Non-pigmented ciliary epithelial cell (primary cell): ENCODE results near the gene RCN2.

Experiments used
- DNase-seq: peaks from one replicate; pipeline ENCODE4 v3.0.0-alpha.2; 2010; ENCODE audit warnings: low read depth

Gene RCN2

DNA sequence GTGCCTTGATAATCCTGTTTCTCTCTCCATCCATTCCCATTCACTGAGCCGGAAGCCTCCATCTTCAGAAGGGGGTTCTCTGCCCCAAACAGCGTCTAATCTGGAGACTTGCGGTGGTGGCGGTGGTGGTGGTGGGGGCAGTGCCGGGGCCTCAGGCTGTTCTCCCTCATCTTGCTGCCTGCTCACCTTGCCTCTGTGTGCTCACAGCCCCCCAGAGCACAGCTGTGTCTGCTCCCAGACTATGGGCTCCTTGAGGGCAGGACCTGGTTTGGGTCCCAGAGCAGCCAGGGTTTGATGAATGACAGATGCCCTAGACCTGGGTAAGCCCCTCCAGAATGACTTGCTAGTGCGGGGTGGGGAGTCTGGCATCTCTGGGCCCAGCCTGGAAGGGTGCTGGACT is 62.9 kb downstream of the RCN2 start:
- no peak for DNase-seq

DNA sequence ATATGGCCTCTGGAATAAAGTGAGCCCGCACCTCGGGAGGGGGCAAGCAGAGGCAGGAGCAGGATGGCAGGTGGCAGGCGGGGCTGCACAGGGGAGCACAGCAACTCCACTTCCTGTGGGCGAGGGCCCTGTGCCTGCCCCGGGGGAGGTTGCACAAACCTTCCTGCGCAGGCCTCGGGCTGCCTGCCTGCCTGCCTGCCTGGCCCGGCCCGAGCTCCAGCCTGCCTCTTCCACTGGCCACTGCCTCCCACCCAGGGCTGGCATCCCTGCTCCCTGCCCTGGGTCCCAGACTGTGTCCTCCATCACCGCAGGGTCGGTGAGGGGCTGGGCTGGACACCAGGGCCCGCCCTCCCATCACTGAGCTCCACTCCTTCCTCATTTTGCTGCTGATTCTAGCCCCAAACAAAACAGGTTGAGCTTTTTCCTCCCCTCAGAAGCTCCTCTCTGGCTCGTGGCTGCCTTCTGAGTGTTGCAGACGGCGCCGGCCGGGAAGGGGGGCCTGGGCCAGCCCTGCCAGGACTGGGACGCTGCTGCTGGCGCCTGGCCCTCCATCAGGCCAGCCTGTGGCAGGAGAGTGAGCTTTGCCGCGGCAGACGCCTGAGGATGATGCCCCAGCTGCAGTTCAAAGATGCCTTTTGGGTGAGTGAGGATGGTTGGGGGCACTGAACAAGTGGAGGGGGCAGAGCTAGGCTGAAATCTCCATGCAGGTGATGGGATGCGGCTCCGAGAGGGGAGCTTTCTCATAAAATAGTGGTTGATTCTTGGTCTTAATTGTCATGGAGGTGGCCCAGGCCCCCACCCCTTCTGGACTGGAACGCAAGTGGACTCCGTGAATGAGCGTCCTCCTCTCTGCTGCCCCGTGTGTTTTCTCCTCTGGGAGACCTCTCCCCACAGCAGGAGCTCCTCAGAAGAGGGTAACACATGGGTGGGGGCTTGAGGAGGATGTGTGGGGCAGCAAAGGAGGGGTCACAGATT is 63.7 kb downstream of the RCN2 start, which contains the start of gene PSTPIP1:
PSTPIP1 (plus strand) TSS at position 156 of the 975 bp plus-strand sequence; CDS start at position 604, 448 bp downstream.
- DNase-seq, result no peak

DNA sequence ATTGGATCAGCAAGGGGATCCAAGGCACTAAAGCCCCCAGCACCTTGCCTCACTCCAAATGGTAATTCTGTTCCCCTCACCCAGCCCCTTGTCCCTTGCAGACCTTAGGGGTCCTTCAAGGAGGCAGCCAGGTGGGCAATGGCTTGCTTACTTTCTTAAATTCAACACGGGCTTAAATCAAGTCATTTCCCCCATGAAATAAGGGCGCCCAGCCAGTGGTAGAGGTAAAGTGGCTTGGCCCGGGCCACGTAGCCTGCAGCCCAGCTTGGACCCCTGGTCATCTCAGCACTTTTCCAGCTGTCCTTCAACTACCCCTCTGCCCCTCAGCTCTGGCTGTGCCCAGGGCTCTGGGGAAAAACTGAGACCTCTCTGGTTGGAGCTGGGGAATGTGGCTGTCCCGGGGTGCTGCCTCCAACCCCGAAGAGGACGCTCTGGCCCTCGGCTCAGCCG is 64.6 kb downstream of the RCN2 start:
- DNase-seq, result no peak

DNA sequence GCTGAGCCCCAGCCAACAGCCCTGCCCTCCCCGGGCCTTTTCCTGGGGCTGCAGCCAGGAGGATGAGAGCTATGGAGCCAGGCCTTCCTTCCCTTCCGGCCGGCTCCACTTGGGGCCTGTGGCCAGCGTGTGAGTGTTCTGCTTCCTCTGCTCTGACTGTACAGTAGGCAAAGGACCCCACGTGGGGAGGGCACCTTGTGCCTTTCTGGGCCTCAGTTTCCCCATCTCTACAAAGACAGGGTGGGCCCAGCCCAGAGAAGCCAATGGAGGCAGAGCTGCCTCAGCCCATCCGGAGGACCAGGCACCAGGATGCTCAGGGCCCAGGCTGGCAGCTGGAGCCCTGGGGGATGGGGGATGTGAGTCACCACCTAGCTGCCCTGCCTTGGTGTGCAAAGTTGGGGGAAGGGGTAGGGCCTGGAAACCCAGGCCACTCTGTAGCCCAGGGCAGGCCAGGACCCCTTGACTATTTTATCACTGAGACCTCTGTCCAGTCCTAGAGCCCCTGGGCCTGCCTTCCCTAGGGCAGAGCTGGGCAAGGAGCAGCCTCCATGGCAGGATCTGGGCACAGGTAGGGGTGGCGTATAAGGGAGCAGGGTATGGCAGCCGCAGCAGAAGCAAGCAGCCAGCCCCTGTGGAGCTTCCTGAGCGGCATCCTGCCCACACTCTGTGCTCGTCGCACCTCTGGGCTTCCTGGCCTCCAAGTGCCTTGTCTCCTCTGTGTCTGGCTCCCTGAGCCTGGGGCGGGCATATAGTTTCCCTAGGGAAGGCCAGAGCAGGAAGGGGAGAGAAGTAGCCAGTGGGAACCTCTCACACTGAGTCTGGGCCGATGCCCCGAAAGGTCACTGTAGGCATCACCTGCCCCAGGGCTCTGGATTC is 65.2 kb downstream of the RCN2 start:
- DNase-seq, result no peak

DNA sequence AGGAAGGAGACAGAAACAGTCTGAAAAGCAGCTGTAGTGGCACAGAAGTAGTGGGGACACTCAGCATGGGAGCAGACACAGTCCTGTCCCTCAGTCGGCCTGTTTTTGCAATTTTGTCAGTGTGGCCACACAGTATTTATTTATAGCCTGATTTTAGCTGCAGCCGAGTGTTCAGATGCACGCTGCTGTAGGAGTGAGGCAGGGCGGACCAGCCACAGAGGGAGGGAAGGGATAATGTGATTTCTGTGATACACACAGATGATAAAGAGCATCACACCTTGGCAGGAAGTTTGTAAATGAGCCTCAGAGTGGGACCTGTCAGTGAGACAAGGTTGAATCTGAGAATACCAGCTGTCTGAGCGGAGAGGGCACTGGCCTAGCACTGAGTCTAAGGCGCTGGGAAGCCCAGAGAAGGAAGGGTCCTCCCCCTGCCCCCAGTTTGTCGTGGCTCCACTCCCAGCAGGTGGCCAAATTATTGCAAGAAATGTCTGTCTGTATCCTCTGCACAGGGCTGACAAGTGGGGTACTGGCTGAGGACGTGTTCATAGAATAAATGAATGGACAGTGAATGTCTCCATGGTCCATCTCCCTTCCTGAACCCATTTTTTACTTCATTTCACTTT is 67.2 kb downstream of the RCN2 start:
- no peak for DNase-seq

DNA sequence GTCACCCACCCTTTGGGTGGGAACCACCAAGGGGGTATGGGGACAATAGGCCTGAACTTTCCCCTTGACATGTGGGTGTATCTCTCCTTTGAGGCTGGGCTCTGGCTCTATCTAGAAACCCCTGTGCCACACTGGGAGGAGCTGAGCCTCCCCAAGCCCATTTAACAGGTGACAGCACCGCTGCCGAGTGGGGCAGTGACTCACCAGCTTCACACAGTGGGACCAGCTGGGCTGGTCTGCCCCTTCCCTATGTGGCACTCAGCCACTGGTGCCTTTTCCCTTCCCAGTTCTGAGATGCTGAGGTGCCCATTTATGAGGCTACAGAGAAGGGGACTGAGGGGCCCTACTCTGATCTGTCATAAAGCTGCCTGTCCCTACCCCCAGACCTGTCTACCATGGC is 68.4 kb downstream of the RCN2 start:
- DNase-seq, result no peak

DNA sequence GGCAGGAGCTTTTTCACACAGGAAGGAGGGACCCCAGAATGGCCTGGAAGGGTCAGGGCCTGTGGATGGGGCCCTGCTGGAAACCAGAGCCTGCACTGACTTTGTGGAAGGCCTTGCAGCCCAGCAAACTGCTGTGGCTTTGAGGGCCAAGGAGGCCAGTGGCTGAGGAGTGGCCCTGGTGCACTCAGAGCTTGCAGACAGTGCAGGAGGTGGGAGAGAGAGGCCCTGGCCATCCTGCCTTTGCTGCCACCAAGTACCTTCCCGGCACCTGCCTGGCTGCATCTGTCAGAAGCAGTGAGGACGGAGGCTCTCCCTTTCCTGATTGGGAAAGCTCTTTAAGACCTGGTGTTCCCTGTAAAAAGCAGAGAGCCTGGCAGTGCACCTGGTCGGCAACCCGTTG is 69.8 kb downstream of the RCN2 start:
- no peak for DNase-seq

DNA sequence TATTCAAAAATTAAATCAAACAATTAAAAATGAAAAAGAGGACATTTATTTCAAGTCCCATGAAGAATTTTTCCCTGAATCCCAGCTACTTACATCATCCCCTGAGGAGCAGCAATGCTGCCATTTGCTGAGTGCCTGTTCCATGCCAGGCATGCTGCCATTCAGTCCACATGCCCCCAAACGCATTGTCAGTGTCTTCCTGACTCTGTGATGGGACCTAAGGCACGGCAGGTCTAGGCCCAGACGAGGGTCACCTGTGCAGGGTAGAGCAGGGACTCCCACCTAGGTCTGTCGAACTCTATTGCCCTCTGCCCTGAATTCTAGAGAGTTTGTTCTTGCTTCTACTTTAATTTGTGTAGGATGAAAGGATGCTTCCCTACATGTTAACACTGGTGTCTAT is 70.4 kb downstream of the RCN2 start:
- DNase-seq, result no peak

DNA sequence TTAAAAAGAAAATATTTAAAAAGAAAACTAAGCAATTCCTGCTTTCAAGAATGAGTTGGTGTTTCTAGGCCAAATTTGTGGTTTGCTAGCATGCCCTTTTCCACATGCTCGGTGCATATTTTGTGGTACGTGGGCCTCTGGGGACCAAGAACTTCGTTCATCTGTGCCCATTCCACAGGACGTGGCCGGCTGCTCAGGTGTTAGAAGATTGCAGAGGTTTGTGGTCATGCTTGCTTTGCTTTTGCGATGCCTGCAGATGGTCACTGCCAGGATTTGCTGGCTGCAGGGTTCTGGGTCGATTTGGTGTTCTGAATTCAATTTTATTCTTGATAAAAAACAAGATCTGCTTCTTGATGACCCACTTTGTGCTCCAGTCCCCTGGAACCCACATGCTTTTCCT is 70.9 kb downstream of the RCN2 start:
- no peak for DNase-seq

DNA sequence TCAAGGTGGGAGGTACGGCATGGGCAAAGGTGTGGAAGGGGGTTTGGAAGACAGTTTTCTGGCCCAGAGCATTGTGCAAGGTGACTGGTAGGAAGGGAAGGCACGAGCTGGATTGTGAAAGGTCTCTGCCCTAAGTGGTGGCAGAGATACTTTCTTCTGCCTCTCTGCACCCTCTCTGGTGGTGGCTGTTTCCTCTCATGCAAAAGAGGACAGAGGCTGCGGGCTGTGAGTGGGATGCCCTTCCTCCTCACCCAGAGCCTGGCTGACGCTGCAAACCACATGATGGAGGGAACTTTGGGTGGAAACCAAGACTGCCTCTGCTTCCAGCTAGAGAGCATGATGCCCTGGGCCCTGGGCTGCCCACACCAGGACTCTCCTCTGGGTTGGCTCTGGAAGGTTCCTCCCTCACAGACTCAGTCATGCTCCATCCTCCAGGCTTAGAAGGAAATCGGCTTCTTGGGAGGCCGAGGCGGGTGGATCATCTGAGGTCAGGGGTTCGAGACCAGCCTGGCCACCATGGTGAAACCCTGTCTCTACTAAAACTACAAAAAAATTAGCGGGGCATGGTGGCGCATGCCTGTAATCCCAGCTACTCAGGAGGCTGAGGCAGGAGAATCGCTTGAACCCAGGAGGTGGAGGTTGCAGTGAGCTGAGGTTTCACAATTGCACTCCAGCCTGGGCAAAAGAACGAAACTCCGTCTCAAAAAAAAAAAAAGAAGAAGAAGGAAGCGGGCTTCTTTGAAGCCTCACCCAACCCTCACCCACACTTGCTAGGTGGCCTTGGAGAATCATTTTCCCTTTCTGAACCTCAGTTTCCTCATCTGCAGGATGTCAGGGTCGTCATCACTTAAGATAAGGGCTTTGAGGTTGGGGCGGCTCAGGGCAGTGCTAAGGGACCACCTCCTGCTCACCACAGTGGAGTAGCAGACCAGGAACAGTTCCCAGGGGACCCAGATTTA is 71.7 kb downstream of the RCN2 start:
- DNase-seq, result no peak
